Renal cortex interstitium (tissue), 15 donors: ENCODE data around the gene MIDN. TPM values are rescaled to one million over a fixed set of nuclear protein-coding genes. Genes with fewer than 3 reads are reported as not detected.
"Not testable (repeated sequence)": the region's sequence is repeated elsewhere in the genome, so short reads cannot be mapped to it uniquely, and the experiment has no call there.

Experiments
- DNase-seq, 11 donors: peaks; one replicate each; pipeline ENCODE4 v3.0.0-alpha.2; 2013; ENCODE audit warnings: low read depth in 9 of 11, low spot score in 4 of 11; ENCODE audit errors: extremely low read depth in 1 of 11
- long read RNA-seq, 16 experiments: transcript quantifications; one replicate each; lab custom pipeline, GENCODE V29; 2026
- polyA plus RNA-seq, 3 donors: library from polyadenylated mRNA; unstranded; fragments of 120-200 nt; gene quantifications; one replicate each; pipeline ENCODE4 v1.2.1, GENCODE V29; 2013; ENCODE audit not compliant: insufficient read length in 3 of 3

Gene MIDN
- polyA plus RNA-seq = 10 to 100 TPM; 42.1 to 70.7 (median 67.6) TPM
- long read RNA-seq, donor 1, partial matches to known transcripts = 22 of 28 reads
- long read RNA-seq, donor 1, other reads (novel, unspliced or antisense) = 0 of 28 reads
- long read RNA-seq, donor 2, partial matches to known transcripts = 125 of 132 reads
- long read RNA-seq, donor 2, other reads (novel, unspliced or antisense) = 0 of 132 reads
- long read RNA-seq, donor 3, transcript MIDN-206 (7 exons, 3,243 nt) = major isoform, 5 of 14 reads
- long read RNA-seq, donor 3, partial matches to known transcripts = 6 of 14 reads
- long read RNA-seq, donor 3, other reads (novel, unspliced or antisense) = 0 of 14 reads
- long read RNA-seq, donor 4, partial matches to known transcripts = 5 of 14 reads
- long read RNA-seq, donor 4, other reads (novel, unspliced or antisense) = 0 of 14 reads
- long read RNA-seq, donor 5 = 0 reads
- long read RNA-seq, donor 6, transcript MIDN-206 (7 exons, 3,243 nt) = major isoform, 11 of 97 reads
- long read RNA-seq, donor 6, partial matches to known transcripts = 77 of 97 reads
- long read RNA-seq, donor 6, other reads (novel, unspliced or antisense) = 0 of 97 reads
- long read RNA-seq, donor 7, partial matches to known transcripts = 13 of 16 reads
- long read RNA-seq, donor 7, other reads (novel, unspliced or antisense) = 0 of 16 reads
- long read RNA-seq, donor 8 = 0 reads
- long read RNA-seq, donor 9, transcript MIDN-206 (7 exons, 3,243 nt) = major isoform, 6 of 24 reads
- long read RNA-seq, donor 9, partial matches to known transcripts = 11 of 24 reads
- long read RNA-seq, donor 9, other reads (novel, unspliced or antisense) = 0 of 24 reads
- long read RNA-seq, donor 10, partial matches to known transcripts = 36 of 40 reads
- long read RNA-seq, donor 10, other reads (novel, unspliced or antisense) = 0 of 40 reads
- long read RNA-seq, donor 11, transcript MIDN-206 (7 exons, 3,243 nt) = major isoform, 9 of 34 reads
- long read RNA-seq, donor 11, partial matches to known transcripts = 24 of 34 reads
- long read RNA-seq, donor 11, other reads (novel, unspliced or antisense) = 0 of 34 reads
- long read RNA-seq, donor 12, partial matches to known transcripts = 0 of 1 reads
- long read RNA-seq, donor 12, other reads (novel, unspliced or antisense) = 0 of 1 reads
- long read RNA-seq, donor 13 = 0 reads
- long read RNA-seq, donor 14, partial matches to known transcripts = 0 of 4 reads
- long read RNA-seq, donor 14, other reads (novel, unspliced or antisense) = 0 of 4 reads
- long read RNA-seq, donor 15, partial matches to known transcripts = 0 of 3 reads
- long read RNA-seq, donor 15, other reads (novel, unspliced or antisense) = 0 of 3 reads
- long read RNA-seq, donor 16, transcript MIDN-206 (7 exons, 3,243 nt) = major isoform, 13 of 49 reads
- long read RNA-seq, donor 16, transcript MIDN-201 (8 exons, 3,790 nt) = minor isoform, 7 of 49 reads
- long read RNA-seq, donor 16, partial matches to known transcripts = 23 of 49 reads
- long read RNA-seq, donor 16, other reads (novel, unspliced or antisense) = 0 of 49 reads

DNA sequence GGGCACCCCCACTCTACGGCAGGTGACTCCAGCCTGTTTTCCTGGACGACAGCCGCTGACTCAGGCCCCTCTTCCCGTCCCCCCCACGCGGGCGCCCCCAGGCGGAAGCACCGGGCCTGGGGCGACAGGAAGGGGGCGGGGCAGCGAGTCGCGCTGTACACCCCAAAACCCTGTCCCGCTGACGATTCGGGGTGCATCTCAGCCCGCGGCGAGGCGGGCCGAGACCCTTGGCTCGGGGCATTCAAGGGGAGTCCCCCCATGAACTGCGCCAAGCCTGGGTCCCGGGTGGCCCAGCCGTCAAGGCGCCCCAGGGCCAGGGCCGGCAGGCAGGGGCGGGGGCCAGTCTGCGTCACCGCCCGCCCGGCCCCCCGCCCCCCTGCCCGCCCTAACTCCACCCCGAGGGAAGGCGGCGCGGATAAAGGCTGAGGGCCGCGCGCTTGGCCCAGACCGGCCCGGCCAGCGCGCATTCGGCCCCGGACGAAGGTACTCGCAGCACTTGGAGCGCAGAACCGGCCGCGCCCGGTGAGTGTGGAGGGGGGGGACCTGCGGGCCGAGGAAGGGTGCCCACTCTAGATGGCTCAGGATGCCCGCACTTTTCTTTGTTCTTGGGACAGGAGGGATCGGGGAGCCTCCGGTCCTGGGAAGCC lies at the start of gene MIDN:
Gene MIDN, plus strand, starts transcription at position 445 of the 647 bp plus-strand sequence. CDS start 1,714 bp downstream, outside the sequence.
- DNase-seq = peak in 1 of 11 donors; percentile 73

DNA sequence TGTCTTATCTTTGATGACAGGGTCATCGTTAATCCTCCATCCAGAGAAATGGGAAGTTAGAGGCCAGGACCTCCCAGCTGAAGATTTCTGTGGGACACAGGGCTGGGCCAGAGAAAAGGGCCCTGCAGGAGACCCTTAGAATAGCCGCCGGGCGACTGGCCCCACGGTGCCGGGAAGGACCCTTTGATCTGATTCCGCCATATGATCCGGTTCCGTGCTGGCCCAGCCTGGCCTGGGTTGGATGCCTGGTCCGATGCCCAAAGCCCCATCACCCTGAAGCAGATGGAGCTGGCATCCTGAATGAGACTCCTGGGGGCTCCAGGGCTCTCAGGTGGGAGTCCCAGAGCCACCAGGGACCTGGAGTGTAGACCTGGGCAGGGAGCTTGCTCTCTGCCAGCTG lies 48.9 kb upstream of the MIDN start:
- no peak for DNase-seq

DNA sequence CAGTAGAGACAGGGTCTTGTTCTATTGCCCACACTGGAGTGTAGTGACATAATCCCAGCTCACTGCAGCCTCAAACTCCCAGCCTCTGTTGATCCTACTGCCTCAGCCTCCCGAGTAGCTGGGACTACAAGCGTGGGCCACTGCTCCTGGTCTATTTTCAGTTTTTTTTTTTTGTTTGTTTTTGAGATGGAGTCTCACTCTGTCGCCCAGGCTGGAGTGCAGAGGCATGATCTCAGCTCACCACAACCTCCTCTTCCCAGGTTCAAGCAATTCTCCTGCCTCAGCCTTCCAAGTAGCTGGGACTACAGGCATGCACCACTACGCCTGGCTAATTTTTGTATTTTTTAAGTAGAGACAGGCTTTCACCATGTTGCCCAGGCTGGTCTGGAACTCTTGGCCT lies 47.8 kb upstream of the MIDN start:
- DNase-seq = not testable (repeated sequence)

DNA sequence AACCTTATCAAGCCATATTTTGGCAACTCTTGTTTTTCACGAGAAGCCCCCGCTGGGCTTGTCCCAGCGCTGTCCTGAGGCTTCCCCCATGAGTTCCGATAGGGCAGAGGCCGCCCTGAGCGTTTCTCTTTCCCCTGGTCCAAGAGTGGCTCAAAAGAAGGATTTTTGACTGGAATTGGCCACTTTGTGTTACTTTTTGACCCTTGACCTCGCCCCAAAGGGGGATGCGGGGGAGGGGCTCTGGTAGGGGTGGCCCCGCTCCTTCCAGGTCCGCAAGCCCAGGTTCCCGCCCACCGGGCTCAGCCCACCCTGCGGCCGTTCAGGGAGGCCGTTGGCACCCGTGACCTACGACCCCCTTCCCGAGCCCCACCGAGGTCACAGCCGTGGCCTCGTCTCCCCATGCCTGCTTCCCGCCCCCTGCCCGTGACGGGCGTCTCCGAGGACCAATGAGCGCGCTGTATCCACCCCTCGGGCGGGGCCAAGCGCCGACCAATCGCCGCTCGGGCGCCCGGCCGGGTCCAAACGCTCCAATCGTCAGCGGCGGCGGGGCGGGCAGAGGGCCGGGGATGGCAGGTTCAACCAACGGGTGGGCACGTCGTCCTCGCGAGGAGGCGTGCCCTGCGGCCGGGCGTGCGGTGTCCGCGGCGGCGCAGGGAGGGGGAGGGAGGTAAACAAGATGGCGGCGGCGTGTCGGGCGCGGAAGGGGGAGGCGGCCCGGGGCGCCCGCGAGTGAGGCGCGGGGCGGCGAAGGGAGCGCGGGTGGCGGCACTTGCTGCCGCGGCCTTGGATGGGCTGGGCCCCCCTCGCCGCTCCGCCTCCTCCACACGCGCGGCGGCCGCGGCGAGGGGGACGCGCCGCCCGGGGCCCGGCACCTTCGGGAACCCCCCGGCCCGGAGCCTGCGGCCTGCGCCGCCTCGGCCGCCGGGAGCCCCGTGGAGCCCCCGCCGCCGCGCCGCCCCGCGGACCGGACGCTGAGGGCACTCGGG lies 43.0 kb upstream of the MIDN start, which contains the start of gene STK11:
Gene STK11, plus strand, starts transcription at position 665 of the 986 bp plus-strand sequence. CDS start 1,136 bp downstream, outside the sequence.
- DNase-seq = peak; percentile 83 to 97 (median 96)

DNA sequence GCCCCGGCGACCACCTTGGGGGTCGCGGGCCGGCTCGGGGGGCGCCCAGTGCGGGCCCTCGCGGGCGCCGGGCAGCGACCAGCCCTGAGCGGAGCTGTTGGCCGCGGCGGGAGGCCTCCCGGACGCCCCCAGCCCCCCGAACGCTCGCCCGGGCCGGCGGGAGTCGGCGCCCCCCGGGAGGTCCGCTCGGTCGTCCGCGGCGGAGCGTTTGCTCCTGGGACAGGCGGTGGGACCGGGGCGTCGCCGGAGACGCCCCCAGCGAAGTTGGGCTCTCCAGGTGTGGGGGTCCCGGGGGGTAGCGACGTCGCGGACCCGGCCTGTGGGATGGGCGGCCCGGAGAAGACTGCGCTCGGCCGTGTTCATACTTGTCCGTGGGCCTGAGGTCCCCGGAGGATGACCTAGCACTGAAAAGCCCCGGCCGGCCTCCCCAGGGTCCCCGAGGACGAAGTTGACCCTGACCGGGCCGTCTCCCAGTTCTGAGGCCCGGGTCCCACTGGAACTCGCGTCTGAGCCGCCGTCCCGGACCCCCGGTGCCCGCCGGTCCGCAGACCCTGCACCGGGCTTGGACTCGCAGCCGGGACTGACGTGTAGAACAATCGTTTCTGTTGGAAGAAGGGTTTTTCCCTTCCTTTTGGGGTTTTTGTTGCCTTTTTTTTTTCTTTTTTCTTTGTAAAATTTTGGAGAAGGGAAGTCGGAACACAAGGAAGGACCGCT lies 42.1 kb upstream of the MIDN start:
- DNase-seq = no peak

DNA sequence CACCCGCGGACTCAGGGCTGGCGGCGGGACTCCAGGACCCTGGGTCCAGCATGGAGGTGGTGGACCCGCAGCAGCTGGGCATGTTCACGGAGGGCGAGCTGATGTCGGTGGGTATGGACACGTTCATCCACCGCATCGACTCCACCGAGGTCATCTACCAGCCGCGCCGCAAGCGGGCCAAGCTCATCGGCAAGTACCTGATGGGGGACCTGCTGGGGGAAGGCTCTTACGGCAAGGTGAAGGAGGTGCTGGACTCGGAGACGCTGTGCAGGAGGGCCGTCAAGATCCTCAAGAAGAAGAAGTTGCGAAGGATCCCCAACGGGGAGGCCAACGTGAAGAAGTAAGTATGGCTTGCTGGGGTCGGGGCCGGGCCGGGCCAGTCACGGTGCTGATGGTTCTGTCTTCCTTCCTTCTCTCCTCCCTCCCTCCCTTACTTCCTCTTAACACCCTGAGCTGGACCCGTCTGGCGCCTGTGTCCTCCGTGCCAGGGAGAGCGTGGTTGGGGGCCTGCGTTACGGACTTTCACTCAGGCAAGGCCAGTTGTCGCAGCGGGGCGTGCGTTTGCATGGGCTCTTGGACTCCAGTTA lies 41.4 kb upstream of the MIDN start:
- no peak for DNase-seq

DNA sequence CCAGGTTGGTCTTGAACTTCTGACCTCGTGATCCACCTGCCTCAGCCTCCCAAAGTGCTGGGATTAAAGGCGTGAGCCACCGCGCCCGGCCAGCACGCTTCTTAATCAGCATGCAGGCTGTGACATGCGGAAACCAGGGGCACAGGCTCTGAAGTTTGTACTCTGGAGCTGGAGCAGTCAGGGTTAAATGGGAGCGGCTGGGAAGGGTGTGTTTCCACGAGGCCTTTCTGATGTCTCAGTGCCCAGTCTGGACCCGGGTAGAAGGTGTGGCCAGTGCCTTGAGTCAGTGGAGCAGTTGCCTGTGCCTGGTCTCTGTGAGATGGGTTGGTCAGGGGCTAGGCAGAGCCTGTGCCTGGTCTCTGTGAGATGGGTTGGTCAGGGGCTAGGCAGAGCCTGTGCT lies 39.6 kb upstream of the MIDN start:
- not testable (repeated sequence) for DNase-seq

DNA sequence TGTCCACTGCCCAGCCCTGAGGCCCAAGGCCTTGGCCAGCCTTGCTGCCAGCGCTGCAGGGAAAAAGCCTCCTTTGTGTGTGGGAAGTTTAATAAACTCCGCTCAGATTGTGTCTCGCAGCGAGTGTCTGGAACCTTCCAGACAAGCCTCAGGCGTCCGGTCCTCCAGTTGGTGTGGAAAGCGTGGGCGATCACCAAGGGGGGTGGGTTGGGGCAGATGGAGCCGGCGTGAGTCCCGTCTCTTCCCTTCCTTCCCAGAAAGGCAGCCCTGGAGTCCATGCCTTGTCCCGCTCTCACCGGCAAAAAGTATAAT lies 38.2 kb upstream of the MIDN start:
- no peak for DNase-seq

DNA sequence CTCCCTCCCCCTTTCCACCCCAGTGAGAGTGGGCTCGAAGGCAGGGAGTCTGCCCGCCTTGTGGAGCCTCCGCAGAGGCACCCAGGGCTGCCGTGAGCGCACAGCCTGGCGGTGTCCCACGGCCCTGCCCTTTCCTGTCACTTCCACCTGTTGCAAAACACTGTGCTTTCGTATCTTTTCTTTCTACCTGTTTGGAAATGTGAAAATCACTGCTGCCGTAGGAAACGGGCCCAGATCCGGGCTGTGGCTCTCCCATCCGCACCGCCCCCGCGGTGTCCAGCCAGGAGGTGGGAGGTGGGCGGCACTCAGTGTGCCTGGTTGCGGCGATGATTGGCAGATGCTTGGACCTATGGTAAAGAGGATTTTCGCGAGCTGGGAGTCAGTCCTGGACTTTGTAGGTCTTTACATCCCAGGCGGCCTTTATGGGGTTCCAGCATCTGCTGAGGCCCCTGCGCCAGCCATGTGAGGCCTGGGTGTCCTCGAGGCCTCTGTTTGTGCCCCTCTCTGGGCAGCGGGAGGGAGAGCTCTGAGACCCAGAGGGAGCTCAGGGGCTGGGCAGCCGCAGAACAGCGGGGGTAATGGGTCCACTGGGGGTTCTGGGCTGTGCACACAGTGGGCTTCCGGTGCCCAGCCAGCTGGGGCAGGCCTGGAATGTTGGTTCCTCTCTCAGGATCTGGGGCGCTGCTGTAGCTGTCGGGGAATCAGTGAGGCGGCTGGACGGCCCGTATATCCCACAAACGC lies 36.7 kb upstream of the MIDN start:
- DNase-seq = no peak

DNA sequence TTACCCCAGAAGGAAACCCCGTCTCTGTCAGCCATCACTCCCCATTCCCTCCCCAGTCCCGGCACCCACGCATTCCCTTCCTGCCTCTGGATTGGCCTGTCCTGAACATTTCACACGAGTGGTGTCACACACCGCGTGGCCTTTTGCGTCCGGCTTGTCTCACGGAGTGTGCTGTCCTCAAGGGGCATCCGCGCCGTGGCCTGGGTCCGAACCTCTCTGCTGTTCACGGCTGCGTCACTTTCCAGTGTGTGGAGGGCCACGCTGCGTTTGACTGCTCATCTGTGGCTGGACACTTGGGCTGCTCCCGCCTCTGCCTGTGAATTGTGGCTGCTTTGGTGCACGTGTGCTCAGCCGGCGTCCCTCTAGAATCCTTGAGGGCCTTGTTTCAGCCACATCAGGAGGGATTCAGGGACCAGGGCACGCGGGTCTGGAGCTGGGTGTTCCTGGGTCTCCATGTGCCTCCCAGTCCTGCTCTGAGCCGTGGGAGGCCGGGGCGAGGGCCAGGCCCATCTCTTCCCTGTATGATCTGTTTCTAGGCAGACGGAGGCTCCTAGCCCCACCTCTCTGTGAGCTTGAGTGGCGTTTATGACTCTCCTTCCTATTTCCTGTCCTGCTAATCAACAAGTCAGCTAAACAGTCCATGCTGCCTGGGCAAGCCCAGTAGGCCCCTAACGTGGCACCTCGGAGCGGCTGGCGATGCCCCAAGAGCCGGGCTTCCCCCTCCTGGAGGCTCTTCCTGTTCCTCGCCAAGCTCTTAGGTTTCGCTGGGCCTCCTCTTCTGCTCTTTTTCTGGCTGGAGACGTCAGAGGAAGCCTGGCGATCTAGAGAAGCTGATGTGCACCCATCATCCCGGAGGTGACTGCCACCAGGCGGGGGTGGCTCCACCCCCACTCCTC lies 34.7 kb upstream of the MIDN start:
- DNase-seq = no peak

DNA sequence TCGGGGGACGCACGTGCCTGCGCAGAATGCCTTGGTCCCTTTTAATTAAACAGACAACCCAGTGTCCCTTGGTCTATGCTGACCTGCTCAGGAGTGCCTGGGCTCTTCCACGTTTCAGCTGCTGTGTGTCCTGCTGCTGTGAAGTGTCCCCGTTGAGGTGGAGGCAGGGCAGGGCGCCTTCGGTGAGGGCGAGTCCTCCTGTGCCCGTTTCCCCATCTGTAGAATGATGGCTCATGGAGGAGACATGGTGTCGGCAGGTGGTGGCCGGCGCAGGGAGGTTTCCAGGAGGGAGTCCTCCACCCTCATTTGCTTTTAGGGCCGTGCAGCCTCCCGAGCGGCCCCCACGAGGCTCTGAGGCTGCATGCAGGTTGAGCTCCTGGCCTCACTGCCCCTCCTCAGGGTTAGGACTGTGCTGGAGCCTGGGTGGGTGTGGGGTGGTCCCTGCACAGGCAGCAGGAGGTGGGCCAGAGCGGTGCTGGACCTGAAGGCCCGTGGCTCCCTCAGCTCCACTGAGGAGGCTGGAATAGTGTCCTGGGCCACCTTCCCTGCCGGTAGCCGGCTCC lies 34.0 kb upstream of the MIDN start:
- no peak for DNase-seq

DNA sequence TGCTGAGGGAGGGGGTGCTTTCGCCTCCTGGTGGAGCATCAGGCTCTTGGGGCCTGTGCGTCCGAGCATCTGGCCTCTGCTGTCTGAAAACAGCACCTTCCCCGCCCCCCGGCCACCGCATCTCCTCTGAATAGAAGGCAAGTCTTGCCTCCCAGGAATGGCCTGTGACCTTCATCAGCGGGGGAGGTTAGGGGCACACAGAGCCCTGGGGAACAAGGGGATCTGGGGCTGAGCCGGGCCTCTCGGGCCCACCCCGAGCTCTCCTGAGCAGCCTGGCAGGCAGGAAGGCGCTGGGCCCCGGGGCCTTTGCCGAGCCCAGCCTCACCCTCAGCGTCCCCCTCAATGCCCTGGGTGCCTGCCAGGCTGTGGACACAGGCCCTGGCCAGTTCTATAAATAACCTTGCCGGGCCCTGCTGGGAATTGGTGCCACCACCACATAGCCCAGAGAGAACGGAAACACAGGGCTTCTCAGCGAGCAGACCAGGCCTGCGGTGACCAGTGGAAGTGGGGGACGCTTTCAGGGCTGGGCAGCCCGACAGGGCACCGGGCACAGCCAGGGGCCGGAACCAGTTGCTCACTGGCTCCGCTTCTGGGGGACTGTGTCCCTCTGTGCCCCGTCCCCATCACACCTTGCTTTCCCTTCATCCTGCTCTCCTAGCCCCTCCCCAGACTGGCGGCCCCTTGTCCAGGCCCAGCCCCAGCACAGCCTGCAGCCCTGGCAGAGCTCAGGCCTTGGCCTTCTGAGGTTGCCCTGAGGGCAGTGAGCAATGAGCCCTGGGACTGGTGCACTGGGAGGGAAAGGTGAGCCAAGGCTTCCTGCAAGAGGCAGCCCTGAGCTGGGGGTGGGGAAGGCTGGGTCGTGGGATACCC lies 33.3 kb upstream of the MIDN start:
- DNase-seq = no peak

DNA sequence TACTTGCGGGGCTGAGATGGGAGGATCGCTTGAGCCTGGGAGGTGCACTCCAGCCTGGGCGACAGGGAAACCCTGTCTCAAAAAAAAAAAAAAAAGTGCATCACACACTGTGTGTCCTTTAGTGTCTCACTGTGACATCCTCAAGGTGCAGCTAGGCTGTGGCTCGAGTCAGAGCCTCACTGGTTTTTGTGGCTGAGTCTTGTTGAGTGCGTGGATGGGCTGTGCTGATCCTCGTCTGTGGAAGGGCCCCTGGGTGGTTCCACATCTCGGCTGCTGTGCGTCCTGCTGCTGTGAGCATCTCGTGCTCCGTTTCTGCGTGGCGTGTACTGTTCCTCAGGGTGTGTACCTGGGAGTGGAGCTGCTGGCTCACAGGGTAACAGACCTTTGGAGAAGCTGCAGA lies 31.6 kb upstream of the MIDN start:
- no peak for DNase-seq
